ENCODE data around the gene ACKR3.

ACKR3 gene

GRCh38 chr2:236616031-236616430 is 46.4 kb downstream of the ACKR3 start:
- peak in 1 of 2 experiments; percentile 27 for DNase-seq

GRCh38 chr2:236616624-236617023 is 47.0 kb downstream of the ACKR3 start:
- DNase-seq = peak; percentile 79 to 81

- DNase-seq = peak in 1 of 2 experiments; percentile 25
These were observed 47.7 kb downstream of the ACKR3 start for GRCh38 chr2:236617221-236617737.

GRCh38 chr2:236617796-236618195 is 48.2 kb downstream of the ACKR3 start:
- DNase-seq = no peak

- DNase-seq = no peak
These were observed 48.7 kb downstream of the ACKR3 start for GRCh38 chr2:236618370-236618769.

- DNase-seq = no peak
These were observed 50.4 kb downstream of the ACKR3 start for GRCh38 chr2:236619910-236620612.

- no peak for DNase-seq
These were observed 52.2 kb downstream of the ACKR3 start for GRCh38 chr2:236621786-236622185.

- no peak for DNase-seq
These were observed 52.6 kb downstream of the ACKR3 start for GRCh38 chr2:236622201-236622600.

GRCh38 chr2:236622660-236623059 is 53.0 kb downstream of the ACKR3 start:
- DNase-seq = no peak

GRCh38 chr2:236623816-236624215 is 54.2 kb downstream of the ACKR3 start:
- DNase-seq = no peak

GRCh38 chr2:236625156-236625690 is 55.6 kb downstream of the ACKR3 start:
- DNase-seq = no peak

GRCh38 chr2:236626391-236627150 is 56.9 kb downstream of the ACKR3 start:
- DNase-seq = peak; percentile 57 to 71

- DNase-seq = no peak
These were observed 57.6 kb downstream of the ACKR3 start for GRCh38 chr2:236627193-236627592.

GRCh38 chr2:236627841-236628240 is 58.2 kb downstream of the ACKR3 start:
- no peak for DNase-seq

GRCh38 chr2:236628256-236628901 is 58.8 kb downstream of the ACKR3 start:
- no peak for DNase-seq

GRCh38 chr2:236628981-236629605 is 59.5 kb downstream of the ACKR3 start:
- no peak for DNase-seq

- DNase-seq = no peak
These were observed 60.6 kb downstream of the ACKR3 start for GRCh38 chr2:236629961-236630872.

GRCh38 chr2:236631281-236631855 is 61.7 kb downstream of the ACKR3 start:
- DNase-seq = no peak

GRCh38 chr2:236631856-236632291 is 62.2 kb downstream of the ACKR3 start:
- DNase-seq = no peak
